HG02870 (cell line): ENCODE measurements around the gene ZDHHC14.
"Not testable (repeated sequence)": the region's sequence is repeated elsewhere in the genome, so short reads cannot be mapped to it uniquely, and the experiment has no call there.

ENCODE experiments used
- ATAC-seq: cut with Tn5 transposase; IDR thresholded peaks from one replicate; pipeline ENCODE4 v1.9.1; 2021; ENCODE audit warnings: mild to moderate bottlenecking, moderate library complexity; ENCODE audit not compliant: unreplicated experiment

Gene ZDHHC14

DNA sequence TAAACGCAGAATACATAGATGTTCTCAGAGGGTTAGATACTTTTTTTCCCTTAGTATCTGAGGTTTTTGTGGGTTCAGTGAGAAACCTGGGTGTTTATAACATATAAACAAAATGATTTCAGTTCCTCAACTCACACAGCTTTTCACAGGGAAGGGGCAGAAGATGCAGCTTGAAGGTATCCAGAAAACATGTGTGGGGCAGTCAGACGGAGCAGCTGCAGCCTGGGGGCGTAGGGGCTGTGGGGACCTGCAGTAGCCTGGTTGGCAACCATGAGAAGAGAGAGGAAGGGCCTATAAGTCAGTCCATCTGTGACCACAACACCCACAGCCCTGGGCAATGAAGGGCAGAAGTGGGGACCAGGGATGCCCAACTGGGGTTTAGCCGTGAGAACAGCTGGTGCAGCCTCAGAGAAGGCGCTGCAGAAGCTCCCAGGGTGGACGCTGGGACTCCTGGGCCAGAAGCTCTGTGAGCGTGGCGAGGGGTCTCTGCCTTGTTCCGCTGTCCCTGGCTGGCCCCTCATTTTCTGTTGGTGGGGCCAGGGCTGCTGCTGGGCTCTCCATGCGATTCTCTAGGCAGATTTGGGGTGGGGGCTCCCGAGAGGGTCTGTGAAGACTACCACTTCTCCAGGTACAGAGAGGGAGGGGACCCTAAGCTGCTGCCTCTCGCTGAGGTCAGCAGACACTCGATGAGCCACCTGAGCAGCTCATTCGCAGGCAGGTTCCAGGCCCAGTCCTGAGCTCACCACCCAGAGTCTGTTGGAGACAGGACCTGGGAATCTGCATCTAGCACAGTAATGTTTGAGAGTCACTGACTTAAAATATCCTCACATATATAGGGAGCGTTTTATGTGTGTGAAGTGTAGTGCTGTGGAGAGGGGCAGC is 181.2 kb downstream of the ZDHHC14 start:
- peak; percentile 30 for ATAC-seq

DNA sequence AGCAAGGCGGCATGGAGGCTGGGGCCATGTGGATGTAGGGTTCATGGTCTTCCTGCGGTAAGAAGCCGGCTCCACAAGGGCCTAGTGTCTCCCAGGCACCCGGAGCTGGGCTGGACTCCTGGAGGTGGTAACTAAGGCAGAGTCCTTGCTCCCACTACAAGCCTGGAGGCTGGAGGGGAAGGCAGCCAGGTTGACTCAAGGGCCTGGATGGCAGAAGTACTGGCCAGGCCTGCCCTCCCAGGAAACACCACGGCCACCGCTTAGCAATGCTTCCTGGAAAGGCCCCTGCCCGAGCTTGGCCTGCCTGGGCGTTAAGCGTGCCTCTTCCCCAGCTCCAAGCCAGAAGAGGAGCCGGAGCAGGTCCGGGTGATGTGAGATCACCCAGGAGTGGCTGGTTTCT is 182.0 kb downstream of the ZDHHC14 start:
- no peak for ATAC-seq

DNA sequence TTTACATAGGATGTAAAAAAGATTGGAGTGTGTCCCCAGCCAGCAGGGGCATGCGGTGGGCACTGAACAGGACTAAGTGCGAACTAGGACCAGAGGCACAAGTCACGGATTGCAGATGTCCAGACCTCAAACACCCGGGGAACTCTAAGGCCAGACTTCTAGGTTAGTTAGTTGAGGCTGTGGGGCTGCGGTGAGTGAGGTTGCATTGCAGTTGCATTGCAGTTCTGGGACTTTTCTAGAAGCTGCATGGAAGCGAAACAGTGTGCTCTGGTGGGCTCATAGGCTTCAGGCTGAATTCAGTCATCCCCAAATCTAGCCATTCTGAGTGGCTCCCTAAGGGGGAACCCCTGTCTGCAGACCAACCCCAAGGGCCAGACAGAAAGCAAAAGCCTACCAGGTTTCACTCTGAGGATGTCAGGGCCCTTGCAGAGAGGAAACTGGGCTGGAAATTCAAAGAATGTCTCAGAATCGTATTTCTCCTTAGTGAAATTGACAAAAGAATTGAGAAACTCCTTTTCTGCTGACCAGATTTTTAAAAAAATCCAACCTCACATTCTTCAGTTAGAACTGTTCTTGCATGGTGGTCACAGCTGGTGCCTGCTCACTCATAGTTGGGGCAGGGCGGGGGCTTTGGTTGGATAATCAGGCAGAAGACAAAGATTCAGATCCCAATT is 182.8 kb downstream of the ZDHHC14 start:
- peak; percentile 82 for ATAC-seq

DNA sequence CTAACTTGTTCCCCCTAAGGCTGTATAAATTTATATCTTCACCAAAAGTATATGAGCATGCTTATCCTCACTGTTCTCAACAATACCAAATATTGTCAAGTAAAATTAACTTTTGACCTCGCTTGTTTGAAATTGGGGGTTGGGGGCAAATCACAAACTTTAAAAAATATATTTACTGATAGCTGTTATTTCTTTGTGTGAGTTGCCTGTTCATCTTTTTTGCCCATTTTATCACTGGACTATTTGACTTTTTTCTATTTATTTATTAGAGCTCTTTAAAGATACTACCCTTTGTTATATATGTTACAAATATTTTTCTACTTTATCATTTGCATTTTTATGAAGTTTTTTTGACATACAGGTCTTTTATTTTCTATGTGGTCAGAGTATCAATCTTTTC is 187.7 kb downstream of the ZDHHC14 start:
- no peak for ATAC-seq

DNA sequence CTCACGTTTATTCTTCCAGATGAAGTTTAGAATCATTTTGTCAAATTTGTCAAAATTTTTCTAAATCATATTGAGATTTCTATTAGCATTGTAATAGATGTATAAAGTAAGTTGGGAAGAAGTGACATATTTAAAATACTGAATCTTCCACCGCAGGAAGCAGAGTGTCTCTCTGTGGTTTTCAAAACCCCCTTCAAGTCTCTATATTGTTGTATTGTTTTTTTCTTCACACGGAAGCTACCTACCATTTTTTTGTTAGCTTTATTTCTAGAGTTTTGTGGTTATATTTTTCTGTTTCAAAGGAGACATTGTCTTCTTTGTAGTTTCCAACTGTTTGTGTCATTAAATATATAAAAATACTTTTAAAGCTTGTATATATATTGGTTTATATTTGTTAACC is 188.6 kb downstream of the ZDHHC14 start:
- peak; percentile 68 for ATAC-seq

DNA sequence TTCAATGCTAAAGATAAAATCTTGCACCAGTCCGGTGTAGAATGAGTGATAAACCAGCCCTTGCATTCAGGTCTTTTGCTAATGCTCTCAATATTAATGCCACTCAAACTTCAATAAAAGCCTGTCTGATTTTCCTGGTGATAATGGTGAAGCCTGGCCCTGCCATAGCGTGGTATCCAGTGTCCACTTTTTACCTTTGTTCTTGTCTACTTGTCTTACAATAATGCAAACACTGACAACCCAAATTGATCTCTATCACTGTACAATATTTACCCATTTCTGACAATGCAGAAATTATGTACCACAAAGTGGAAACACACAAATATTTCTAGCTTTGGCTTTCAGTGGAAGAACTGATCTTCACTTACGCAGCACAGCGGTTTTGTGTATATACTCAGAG is 189.1 kb downstream of the ZDHHC14 start:
- ATAC-seq = no peak

DNA sequence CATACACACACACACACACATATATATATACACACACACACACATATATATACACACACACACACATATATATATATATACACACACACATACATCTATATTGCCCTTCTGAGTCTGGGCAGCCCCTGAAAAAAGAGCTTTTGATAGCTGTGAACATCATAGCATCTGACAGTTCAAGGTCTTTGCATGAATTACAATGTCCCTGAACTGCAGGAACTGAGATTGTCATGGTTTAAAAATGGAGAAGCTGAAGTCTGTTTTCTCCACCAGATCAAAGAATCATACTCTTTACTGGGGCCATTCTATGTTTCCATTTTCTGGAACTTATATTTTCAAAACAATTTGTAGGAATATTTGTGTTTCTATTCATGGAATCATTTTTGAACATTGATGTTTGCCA is 189.8 kb downstream of the ZDHHC14 start:
- ATAC-seq = no peak

DNA sequence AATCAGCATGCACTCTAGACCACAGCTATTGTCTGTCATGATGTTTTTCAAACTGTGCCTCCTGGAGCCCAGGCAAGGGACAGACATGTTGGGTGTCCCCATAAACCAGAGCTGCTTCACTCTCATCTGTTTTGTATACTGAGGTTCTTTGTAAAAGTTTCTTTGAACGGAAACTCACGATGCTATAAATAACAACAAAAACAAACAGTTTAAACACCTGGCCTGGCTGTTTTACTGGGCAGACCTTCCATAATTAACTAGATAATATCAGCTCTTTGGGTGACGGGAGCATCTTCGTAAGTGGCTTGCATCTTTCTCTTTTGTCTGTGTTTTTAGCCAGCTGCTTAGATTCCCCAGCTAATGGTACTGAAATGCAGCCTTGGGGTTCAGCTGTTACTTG is 190.3 kb downstream of the ZDHHC14 start:
- ATAC-seq = peak; percentile 44

DNA sequence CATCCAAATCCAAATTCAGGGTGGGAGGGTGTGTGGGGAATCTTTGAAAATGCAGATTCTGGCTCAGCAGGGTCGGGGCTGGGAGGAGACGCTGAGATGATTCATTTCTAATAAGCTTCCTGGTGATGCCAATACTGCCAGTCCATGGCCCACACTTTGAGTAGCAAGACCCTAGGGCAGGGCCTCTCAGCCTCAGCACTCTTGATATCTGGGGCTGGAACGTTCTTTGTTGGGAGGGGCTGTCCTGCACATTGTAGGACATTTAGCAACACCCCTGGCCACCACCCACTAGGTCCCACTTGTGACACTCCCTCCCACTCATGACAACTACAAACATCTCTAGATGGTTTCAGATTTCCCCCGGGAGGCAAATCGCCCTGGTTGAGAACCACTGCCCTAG is 191.0 kb downstream of the ZDHHC14 start:
- ATAC-seq = no peak

DNA sequence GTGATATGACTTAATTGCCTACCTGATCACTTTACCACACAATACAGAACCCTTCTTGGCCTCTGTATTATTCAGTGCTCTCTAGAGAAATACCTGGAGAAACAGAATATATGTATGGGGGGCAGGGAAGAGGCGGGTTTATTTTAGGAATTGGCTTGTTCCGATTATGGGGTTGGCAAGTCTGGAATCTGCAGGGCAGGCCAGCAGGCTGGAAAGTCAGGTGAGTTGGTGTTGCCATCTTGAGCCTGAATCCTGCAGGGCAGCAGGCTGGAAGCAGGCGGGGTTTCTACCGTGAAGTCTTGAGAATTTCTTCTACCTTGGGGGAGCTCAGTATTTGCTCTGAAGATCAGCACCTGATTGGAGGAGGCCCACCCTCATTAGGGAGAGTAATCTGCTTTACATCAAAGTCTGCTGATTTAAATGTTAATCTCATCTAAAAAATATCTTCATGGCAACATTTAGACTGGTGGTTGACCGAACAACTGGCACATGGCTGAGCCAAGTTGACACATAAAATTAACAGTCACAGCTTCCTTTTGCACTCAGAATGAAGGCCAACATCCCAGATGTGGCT is 193.9 kb downstream of the ZDHHC14 start:
- no peak for ATAC-seq

DNA sequence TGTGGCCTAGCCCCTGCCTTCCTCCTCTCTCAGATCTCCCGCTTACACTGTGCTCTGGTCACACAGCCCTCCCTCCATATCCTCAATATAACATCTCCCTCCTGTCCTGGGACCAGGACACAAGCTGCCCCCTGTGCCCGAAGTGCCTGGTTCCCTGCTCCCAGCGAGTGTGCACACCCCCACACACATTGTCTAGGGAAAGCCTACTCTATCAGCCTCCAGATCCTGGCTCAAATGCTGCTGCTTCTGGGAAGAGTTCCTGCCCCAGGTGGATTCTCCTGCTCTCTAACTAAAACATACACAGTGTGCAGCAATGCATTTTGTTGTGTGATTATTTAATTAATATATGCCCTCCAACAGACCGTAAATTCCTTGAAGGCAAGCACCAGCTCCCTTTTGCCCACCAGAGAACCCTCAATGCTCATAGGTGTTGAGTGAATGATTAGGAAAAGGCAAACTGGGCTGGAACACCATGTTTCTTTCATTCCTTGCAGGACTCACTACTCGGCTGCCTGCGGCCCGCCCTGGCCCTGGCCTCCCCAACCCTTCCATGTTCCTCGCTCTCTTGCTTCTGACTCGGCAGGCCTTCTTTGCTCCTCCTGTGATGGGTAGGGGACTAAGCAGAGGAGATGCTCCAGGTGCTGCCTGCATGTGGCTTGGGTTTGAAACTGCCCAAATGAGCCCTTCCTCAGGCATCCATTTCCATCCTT is 194.6 kb downstream of the ZDHHC14 start:
- ATAC-seq = no peak

DNA sequence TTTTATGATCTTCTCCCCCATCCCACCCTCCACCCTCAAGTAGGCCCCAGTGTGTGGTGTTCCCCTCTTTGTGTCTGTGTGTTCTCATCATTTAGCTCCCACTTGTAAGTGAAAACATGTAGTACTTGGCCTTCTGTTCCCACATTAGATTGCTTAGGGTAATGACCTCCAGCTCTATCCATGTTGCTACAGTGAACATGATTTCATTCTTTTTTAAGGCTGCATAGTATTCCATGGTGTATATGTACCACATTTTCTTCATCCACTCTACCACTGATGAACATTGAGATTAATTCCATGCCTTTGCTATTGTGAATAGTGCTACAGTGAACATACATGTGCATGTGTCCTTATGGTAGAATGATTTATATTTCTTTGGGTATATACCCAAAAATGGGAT is 196.0 kb downstream of the ZDHHC14 start:
- not testable (repeated sequence) for ATAC-seq

DNA sequence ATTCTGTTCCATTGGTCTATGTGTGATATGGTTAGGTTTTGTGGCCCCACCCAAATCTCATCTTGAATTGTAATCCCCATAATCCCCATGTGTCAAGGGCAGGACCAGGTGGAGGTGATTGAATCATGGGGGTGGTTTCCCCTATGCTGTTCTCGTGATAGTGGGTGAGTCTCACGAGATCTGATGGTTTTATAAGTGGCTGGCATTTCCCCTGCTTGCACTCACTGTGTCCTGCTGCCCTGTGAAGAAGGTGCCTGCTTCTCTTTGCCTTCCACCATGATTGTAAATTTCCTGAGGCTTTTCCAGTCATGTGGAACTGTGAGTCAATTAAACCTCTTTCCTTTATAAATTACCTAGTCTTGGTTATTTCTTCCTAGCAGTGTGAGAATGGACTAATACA is 197.5 kb downstream of the ZDHHC14 start:
- not testable (repeated sequence) for ATAC-seq

DNA sequence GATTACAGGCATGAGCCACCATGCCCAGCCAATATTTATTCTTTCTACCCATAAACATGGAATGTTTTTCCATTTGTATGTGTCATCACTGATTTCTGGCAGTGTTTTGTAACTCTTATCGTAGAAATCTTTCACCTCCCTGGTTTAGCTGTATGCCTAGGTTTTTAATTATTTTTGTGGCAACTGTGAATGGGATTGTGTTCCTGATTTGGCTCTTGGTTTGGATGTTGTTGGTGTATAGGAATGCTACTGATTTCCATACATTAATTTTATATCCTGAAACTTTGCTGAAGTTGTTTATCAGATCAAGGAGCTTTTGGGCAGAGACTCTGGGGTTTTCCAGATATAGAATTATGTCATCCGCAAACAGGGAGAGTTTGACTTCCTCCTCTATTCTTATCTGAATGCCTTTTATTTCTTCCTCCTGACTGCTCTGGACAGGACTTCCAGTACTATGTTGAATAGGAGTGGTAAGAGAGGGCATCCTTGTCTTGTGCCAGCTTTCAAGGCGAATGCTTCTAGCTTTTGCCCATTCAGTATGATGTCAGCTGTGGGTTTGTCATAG is 198.6 kb downstream of the ZDHHC14 start:
- no peak for ATAC-seq

DNA sequence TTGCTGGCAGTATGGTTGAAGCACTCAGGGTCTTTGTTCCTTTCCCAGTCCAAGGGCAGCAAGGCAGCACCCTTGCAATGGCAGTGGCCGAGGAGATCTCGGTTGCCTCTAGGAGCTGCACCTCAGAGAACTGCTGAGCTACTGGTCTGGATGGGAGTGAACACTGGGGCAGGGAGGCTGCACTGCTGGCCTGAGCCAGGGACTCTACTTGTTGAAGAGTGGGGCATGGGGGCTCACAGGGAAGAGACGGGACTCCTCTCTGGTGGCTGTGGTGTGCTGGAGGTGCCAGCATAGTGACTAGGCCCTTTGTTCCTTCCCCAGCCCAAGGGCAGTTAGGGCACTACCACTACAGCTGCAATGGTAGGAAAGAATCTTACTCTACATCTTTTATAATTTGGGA is 203.0 kb downstream of the ZDHHC14 start:
- ATAC-seq = no peak

DNA sequence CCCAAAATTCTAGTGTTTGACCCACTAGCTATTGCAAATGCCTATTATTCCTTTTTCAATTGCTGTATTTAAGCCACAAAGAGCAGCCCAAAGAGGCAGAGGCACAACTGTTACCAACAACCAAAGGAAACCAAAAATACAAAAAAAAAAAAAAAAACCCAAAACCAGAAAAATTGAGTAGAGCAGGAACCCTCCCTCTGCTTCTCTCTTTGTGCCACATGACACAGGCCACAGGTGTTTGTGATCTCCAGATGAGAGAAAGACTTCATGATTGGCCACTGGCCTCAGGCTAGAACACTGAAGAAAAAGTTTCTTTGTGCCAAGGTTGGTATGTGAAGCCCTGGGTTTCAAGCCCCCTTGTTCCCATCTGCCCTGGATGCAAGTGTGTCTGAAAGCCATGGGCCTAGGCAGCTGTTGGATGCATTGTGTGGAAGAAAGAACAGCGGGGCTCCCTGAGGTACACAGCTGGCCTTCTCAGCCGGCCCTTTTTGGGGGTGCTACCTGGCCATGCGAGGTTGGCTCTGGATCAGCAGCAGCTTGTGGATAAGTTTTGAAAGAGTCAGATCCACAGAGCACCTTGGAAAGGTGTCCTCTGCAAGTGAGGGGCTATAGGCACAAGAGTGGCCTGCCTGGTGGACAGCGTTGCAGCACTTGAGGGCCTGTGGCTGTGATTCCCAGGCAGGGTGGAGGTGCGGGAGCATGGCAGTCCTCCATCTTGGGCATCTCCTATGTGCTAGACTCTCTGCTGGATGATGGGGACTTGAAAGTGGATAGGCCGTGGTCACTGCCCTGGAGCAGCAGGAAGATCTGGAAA is 204.5 kb downstream of the ZDHHC14 start:
- no peak for ATAC-seq

DNA sequence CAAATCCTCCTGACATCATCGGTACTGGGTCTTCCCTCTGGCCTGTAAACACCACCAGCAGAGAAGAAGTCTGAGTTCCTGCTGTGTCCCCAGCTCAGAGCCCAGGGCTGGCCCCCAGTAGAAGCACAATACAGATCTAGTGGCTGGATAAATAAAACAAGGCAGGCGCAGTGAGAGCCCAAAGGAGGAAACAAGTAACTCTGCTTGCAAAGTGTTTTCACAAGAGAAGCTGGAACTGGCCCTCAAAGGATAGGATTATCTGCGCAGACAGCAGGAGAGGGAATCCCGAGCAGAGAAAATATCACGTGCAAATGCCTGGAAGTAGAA is 205.1 kb downstream of the ZDHHC14 start:
- ATAC-seq = no peak

DNA sequence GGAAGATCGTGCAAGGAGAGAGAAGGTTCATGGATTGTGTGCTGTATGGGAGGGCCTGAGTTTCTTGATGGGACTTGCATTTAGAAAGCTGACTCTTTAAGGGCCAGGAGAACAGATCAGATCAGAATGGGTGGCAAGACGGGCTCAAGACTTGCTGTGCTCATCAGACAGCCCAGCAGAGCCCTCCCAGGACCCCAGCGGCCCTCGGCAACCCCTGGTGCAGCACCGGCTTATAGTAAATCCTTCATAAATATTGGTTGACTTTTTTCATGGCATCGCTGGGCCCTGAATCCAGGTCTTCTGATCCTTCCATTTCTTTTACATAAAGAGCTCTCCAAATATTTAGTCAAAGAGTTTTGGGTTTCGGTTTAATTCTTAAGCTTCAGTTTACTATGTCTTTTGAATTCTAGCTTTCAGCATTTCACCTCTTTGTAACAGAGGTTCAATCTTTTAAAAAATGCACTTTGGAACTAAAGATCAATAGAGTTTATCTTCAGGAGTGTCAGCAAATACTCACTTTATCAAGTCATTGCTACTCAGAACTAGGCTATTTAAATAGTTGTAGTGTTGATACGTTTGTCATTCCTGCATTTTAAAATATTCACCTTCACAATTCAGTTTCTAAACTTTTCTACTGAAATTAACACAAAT is 205.6 kb downstream of the ZDHHC14 start:
- no peak for ATAC-seq

DNA sequence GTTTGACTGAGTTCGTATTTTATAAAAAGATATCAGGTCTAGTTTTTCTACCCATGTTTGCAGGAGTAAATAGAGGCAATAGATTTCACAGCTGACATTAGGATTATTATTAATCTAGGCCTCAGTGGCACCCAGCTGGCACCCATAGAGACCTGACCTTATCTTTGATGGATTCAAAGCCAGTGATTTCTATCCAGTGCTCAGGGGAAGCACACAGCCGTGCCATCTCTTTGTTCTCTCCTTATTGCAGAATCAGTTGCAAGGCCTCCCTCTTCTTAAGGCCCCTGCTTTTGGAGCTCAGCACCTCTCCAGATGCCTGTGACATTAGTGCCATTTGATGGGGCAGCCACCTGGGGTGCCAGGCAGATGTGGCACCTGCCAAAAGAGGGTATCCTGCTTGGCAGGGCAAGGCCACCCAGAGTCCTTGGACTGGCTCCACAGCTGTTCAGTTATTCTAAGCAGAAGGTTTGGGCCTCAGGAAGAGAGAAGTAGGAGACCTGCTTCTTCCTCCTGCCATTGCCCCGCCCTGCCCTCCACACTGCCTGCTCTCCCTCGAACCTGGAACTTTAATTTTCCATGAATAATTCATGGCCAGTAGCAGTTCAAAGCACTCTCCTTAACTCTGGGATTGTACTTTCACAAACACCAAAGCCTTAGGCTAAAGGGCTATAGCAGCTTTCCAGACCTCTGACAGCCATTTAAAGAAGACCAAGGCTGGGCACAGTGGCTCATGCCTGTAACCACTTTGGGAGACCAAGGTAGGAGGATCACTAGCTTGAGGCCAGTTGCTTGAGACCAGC is 206.3 kb downstream of the ZDHHC14 start:
- ATAC-seq = no peak
